HG03103 (cell line): ENCODE measurements around the gene ME1.

Source experiments
- ATAC-seq: cut with Tn5 transposase; IDR thresholded peaks from one replicate; pipeline ENCODE4 v1.9.1; 2021; ENCODE audit warnings: low read depth; ENCODE audit not compliant: unreplicated experiment

ME1 gene

DNA sequence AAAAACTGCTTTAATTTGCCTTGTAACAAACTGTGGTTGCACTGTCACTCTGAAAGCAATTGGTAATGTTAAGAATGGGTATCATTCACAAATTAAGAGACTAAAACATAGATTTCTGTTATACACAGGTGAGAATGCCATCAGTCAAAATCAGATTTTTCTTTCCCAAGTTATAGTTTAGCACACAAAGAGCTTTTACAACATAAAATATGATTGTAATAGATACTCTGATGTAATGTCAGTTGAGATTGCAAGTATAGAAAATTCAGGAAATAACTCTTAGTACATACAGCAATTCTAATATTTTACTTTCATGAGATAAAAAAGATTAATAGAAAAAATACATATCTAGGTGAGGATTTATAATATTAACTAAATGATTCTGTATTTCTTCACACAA is 2.3 kb upstream of the ME1 start:
- no peak for ATAC-seq

GRCh38 chr6:83432636-83433035 is 1.8 kb upstream of the ME1 start:
- no peak for ATAC-seq

GRCh38 chr6:83431545-83432155 is 799 bp upstream of the ME1 start:
- no peak for ATAC-seq

DNA sequence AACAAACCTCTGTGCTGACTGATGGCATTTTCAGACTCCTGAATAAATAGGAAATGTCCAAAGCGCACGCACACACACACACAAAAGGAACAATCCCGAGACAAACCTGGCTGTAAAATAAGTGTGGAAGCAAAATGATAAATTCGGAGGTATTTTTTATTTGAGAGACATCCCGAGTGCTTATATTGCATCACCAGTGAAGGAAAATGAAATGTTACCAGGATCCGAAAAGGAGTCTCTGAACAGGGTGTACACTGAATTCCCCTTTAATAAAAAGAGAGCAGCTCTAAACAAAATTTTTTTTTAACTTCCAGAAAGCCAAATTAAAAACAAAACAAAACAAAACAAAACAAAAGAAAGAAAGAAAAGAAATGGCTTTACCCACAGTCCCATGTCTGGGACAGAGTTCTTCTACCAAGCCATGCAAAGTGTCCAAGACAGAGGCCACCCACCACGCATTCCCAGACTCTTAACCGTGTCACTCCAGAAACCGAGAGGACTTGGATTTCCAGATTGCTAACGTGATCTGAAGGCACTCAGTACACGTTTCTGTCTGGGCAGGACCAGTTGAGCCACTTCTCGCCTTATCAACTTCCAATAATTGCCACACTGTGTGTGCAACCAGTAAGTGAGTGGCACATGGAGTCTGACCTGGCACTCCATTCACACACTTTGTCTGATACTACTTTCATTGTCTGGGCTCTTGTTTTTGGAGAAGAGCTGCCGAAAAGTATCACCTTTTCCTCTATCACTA is 817 bp downstream of the ME1 start:
- ATAC-seq = no peak

DNA sequence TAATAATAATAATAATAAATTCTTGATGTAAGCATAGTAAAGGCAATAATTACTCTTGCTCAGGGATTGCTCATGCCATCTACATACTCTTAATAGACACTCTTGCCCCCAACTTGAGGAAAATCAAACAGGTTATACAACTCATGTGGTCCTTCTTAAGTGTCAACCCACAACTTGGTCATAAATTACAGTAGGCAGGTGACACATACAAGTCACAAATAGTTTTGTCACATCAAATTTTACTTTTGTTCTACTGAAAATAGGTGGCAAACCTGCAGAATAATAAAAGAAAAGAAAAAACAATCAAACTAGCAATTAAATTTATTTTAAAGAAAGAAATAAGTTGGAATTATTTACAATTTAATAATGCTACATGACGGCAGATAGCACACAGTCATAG is 1.6 kb downstream of the ME1 start:
- no peak for ATAC-seq

DNA sequence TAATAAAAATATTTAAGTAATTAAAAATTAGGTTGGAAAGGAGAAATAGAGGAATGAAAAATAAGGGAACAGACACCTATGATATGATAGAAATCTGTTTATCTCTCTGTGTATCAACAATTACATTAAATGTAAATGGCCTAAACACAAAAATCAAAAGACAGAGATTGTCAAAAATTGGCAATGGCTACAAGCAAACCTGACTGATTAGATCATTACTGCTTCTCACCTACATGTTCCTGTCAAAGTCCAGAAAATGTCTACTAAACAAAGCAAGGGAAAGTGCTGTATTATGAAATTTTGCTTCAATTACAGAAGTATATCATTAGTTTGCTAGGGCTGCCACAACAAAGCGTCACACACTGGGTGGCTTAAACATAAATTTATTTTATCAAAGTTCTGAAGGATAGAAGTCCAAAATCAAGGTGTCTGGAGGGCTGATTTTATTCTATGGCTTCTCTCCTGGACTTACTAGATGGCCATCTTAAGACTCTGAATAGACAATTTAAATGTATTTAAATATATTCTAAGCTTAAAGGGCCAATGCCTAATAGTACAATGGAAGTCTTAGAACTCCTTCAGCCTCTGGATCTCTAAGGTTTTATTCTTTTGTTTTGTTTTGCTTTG is 6.3 kb downstream of the ME1 start:
- no peak for ATAC-seq

DNA sequence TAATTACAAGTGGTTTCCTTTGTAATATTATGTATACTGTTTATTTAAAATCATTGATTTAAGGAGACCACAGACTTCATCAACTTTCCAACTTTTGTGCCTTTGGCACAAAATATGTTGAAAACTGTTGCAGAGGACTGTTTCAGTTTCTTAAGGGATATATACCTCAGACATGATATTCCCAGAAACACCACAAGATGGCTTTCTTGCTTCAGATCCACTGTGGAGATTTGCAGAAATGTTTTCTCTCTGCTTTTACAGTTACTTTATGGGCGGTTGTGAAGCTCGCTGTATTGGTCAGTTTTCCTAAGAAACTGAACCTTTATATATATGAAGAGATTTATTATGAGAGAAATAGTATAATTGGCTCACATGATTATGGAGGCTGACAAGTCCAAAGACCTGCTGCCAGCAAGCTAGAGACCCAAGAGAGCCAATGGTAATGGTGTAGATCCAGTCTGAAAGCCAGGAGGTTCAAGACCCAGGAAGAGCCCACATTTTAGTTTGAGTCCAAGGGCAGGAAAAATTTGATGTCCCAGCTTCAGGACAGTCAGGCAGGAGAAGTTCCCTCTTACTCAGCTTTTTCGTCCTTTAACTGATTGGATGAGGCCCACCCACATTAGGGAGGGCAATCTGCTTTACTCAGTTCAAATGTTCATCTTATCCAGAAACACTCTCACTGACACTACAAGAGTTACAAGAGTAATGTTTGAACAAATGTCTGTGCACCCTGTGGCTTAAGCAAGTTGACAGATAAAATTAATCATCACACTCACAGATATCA is 12.8 kb downstream of the ME1 start:
- ATAC-seq = peak; percentile 65

GRCh38 chr6:83413068-83413467 is 17.8 kb downstream of the ME1 start:
- ATAC-seq = no peak

DNA sequence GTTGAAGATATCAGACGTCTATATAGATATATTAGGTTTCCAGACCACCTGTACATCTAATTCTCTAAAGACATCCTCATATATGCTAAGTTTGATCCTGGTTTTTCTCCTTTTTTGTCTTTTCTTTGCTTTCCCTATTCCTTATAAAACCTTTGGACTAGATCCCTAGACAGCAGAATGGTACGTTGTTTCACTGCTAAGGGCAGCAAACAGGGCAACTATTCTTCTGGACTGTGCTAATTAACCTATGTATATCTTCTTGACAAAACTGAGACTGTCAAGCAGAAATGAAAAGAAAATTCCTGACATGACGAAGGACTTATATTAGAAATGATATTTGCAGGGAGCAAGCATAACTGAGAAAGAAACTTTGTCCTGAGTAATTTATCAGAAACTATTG is 19.1 kb downstream of the ME1 start:
- ATAC-seq = no peak

DNA sequence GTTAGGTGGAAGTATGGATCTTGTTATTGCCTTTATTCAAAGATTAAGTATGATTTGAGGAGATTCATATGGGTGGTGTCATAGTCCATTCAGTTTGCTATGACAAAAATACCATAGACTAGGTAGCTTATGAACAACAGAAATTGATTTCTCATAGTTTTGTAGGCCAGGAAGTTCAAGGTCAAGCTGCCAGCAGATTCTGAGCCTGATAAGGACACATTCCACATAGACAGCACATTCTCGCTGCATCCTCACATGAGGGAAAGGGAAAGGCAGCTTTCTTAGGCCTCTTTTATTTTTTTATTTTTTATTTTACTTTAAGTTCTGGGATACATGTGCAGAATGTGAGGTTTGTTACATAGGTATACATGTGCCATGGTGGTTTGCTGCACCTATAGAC is 27.7 kb downstream of the ME1 start:
- no peak for ATAC-seq

DNA sequence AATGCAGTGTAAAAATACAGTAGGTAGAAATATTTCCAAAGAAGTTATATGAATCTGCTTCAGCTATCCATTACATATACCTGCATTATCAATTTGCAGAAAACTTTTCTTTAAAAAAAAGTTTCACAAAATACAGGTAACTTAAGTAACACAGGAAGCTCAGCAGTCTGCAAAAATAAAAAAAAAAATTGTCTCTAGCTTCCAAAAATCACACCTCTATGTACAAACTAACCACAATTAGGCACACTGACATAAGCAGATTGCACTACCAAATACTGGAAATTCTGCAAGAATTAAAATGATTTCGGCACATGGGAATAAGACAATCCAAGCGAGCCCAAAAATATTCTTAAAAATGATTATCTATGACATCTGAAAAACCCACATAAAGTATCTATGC is 41.2 kb downstream of the ME1 start:
- no peak for ATAC-seq

DNA sequence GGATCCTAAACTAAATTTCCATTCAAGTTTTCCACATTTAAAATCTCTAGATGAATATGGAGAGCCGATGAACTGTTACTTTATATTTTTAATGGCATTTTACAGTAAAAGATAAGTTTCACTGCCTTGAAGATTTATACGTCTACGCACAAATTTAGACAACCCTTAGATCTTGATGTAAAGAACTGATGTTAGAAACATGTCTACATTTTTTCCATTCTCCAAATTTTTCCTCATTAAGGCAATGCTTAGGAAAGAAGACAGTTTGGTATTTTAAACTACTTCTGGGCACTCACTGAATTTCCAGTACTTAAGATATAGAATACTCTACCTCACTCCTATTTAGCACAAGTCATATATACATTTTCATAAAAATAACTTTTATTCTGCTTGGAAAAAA is 45.4 kb downstream of the ME1 start:
- ATAC-seq = no peak

GRCh38 chr6:83384751-83385150 is 46.1 kb downstream of the ME1 start:
- ATAC-seq = no peak

GRCh38 chr6:83381949-83382348 is 48.9 kb downstream of the ME1 start:
- no peak for ATAC-seq

DNA sequence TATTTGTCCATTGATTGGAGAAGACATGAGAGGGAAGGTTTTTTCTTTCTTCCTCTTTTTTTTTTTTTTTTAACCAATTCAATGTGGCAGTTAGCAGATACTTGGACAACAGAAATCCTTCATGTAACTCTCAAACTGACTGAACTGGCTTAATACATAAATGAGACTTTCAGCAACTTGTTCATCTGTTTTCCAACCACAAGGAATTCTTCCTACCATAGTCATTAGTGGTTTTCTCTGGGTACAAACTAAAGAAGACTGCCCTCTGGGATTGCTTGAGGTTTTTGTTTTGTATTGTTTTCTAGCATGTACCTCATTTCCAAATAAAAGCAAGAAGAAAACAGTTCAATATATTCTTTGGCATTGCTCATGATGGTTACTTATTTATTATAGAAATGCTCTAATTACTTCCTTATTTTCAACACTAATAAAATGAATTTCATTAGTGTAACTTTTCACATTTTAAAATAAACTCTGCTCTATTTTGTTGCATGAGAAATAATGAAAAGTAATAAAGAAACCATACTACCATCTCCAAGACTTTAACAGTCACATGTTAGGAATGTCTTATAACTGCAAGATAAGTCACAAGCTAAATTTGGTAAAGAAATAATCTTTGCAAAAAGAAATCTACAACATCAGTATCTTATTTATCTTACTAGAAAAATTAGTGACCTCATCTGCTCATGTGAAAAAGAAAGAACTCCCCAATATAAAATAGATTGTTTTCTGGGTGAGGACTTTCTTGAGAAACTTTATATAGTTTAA is 52.0 kb downstream of the ME1 start:
- ATAC-seq = no peak

DNA sequence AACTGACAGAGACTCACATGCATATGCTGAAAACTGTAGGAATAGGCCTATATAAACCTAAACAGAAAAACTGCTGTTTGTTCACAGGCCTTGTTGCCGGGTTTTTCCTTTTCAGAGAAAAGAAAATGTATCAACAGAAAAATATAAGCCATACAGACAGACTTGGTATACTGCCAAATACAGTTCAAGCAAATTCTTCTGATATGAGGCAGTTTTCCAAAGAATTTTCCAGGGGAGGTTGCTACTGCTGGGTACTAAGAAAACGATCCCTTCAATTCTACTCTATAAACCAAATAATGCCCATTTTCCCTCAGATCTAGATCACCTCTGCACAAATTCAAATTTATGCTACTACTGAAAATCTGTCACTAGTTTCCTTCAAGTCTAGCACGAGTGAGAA is 59.4 kb downstream of the ME1 start:
- no peak for ATAC-seq

DNA sequence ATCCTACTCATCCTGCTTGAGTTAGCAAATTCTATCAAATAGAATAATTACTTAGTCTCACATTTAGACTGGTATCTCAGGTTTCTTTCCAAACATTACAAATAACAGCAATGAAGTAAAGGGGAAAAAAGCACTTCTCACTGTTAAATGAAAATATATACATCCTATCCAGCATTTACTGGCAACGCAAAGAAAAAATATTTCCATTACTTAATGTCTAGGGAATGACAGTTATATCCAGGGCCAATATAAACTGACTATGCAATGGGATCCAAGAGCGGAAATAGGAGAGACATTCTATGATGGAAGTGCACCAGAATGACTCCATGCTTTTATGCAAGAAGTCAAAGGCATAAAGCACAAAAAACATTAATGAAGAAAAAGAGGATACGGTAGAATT is 60.3 kb downstream of the ME1 start:
- no peak for ATAC-seq

GRCh38 chr6:83369692-83370091 is 61.2 kb downstream of the ME1 start:
- ATAC-seq = no peak

DNA sequence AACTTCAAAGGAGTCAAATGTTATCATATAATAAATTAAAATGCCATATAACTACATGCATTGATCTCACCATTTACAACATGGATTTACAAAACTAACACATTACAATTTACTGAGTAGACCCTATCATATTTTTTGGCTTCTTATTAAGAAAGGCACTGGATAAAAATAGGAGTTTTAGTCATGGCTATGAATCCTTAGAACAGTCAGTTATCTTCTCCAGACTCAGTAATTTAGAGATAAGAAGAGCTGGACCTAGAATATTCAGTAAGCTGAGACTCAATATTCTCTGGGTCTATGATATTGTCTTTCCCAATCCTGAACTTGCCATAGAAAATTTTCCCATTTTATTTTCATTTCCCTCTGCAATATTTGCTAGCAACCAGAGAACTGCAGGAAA is 62.3 kb downstream of the ME1 start:
- no peak for ATAC-seq

- no peak for ATAC-seq
Measured at GRCh38 chr6:83367104-83367503, 63.7 kb downstream of the ME1 start.

DNA sequence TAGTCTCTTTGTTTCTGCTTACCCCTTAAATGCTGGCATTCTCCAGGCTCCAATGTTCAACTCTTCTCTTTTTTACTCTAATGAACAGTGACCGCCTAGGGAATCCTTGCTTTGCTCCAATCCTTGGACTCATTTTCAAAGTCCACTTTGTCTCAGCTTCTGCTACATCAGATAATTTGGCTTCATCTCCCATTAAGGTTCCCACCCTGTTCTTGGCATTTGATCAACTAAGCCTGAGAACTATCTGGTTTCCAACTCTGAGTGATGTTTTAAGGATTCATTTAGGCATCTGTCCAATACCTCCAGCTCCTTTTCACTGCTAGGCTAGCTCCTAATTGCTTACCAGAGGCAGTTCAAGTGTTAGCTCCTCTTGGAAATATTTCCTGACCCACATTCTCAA is 64.9 kb downstream of the ME1 start:
- no peak for ATAC-seq
